GM18511 (cell line): Measurements from ENCODE around the gene ZSCAN16.
A peak's percentile ranks its signal among the peaks of the same experiment; 100 is the strongest.

Experiments used
- ATAC-seq: cut with Tn5 transposase; IDR thresholded peaks from one replicate; pipeline ENCODE4 v1.9.1; 2021; ENCODE audit warnings: mild to moderate bottlenecking, moderate library complexity; ENCODE audit not compliant: unreplicated experiment

Gene ZSCAN16

DNA sequence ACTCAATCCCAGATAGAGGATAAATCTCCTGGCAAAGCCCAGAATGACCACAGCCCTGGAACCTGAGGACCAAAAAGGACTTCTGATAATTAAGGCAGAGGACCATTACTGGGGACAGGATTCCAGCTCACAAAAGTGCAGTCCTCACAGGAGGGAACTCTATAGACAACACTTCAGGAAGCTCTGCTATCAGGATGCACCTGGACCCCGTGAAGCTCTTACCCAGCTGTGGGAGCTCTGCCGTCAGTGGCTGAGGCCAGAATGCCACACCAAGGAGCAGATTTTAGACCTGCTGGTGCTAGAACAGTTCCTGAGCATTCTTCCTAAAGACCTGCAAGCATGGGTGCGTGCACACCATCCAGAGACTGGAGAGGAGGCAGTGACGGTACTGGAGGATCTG is 992 bp downstream of the ZSCAN16 start:
- no peak for ATAC-seq

DNA sequence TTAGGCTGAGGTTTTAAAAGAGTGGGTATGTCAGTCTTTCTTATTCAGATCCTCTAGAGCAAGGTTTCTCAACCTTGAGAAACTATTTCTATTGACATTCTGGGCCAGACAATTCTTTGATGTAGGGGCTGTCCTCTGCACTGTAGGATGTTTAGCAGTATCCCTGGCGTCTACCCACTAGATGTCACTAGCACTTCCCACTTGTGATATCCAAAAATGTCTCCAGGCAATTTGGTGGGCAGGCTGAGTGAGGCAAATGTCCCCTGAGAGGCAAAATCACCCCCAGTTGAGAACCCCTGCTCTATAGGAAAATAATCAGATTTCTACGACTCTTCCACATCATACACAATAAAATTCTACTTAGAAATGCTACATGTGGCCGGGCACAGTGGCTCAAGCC is 9.6 kb downstream of the ZSCAN16 start:
- ATAC-seq, result no peak

DNA sequence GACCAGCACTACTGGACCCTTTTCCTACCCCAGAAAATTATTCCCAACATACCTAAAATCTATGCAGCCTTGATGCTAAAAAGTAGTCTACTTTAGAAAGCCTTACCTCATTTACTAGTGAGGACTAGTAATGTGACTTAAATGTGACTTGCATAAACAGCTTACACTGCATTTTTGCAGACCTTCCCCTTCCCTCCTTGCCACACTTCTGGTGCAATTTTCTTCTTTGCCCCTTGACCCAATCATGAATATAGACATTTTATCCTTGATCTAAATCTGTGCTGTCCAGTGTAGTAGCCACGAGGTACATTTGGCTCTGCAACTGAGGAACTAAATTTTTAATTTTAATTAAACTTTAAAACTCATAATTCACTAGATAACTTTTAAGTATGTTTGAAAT is 10.3 kb downstream of the ZSCAN16 start:
- no peak for ATAC-seq

DNA sequence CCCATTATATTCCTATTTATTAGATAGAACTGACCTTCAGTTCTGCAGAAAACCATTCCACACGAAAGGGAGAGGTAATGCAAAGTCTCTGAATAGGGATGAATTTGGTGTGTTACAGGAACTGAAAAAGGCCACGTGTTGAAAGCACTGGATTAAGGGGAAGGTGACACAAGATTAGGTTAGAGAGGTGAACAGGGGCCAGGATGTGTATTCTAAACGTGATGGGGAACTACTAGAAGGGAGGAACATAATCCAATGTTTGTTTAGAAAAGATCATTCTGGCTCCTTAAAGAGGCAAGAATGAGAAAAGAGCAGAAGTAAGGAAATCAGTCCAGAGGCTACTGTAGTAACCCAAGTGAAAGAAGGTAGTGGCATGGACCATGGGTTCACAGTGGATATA is 11.0 kb downstream of the ZSCAN16 start:
- no peak for ATAC-seq

DNA sequence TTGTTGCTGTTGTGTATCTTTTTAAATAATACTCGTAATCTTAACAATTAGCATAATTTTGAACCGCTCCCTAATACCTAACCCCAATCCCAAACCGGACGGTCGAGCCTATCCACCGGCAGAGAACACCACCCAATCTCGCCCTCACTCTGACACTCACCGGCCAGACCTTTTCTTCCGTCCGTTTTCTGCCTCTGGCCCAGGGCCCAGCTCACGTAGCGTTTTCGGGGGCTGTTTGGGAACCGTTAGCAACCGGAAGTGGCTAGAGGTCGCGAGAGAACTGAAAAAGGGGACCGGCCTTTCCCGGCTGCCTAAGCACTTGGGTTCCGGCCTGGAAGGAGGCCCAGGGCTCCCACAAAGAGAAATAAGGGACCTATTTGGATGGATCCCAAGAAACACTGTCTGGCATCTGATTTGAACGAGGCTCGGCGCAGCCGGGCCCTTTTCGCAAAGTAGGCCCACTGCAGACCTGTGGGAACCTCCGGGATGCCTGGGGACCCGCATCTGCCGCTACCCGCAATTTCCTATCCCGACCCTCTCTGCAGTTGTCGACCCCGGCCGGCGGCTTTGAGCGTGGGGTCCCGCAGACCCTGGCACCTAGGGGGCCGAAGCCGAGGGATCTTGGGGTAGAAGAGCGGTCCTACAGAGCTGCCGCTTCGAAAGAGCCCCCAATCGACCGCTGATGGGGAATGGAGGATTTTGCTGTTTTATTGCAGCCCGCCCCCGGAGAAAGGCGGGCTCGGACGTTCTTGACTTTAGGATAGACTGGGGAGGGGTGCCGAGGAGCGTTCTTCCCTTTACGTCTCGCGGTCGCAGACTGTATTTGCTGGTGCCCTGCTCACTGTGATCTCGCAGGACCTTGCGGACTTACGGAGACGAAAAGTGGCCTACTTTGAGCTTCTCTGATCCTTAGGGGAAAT is 12.4 kb downstream of the ZSCAN16 start:
- peak; percentile 70 for ATAC-seq

DNA sequence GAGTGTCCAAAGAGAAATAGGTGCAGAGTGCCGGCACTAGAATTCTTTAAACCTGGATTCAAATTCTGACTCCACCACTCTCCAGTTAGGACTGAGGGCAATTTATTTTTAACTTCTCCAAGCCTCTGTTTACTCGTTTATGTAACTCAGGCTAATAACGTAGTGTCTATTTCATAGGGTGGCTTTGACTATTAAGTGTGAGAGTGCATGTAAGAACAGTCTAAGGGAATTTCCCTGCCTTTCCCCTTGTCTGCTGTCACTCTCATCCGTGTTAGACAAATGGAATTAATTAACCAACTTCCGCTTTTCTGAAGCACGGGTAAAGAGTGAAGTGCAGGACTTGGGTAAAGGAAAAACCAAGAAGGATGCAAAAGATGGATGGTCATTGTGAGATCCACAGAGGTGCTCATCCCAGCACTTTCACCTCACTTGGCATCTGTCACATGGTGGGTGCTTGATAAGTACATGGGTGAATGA is 13.1 kb downstream of the ZSCAN16 start:
- ATAC-seq, result peak; percentile 39

DNA sequence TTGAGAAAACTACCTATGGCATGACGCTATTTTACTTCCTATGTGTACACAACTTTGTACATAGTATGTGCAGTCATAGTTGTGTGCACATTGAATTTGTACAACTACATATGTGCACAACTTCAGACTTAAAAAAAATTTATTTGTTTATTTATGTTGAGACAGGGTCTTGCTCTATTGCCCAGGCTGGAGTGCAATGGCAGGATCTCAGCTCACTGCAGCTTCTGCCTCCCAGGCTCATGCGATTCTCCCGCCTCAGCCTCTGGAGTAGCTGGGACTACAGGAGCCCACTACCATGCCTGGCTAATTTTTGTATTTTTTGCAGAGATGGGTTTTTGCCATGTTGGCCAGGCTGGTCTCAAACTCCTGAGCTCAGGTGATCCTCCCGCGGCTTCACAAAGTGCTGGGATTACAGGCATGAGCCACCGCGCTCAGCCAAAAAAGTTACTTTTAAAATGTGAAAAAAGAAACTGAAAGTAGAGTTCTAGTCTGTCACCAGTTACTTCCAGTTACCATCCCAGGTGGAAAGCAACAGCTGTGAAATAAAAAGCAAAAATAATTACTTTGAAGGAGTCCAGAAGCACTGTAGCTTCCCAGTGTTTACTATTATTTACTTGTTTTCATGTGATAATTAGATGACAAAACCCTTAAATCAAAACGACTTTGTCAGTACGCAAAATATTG is 15.6 kb downstream of the ZSCAN16 start:
- no peak for ATAC-seq

DNA sequence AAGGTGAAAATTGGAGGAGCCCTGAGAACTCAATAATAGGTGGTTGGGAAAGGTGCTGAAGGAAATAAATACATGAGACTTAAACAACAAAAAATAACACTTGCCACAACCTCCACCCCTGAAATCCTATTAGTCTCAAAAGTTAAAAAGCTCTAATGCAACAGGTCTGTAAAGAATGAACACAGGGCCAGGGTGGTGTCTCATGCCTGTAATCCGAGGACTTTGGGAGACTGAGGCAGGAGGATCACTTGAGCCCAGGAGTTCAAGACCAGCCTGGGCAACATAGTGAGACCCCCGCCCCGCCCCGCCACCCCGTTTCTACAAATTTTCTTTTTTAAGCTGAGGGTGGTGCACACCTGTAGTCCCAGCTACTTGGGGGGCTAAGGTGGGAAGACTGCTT is 16.2 kb downstream of the ZSCAN16 start:
- no peak for ATAC-seq

DNA sequence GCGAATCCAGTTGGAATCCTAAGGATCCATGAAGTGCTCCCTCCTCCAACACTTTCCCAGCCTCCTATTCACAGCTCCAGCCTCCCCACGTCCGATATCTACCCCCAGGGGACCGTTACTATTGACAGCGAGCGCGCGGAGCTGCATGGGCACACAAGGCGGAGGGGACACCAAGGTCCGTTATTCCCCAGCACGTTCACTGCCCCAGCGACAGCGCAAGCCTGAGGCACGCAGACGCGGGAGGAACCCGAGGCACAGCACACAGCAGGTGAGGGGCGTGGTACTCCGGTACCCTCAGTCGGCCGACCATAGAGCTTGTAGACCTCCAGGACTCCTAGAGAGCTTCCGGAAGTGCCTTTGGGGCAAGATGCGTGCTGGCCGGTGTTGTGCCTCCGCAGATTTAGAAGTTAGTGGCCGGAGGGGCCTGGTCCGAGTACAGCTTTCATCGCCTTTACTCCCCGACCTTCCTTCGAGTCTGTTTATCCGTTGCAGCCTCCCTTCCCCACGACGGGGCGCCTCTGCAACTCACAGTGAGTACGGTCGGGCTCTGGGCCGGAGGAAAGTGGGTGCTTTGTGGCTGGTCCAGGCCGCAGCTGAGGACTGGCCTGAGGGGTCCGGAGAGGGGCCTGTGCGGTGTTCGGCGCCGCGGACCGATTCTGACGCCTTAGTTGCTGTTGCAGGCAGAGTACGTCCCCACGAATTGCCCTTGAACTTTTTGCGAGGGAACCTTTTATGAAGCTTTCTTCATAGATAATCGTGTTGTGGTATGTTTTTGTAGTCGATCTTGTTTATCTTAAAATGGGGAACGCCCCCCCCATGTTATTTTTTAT is 17.3 kb downstream of the ZSCAN16 start, which contains the start of gene ZKSCAN8:
Gene ZKSCAN8, plus strand, starts transcription at position 384 of the 830 bp plus-strand sequence. CDS start 6,525 bp downstream, outside the sequence.
- ATAC-seq, result peak; percentile 86

DNA sequence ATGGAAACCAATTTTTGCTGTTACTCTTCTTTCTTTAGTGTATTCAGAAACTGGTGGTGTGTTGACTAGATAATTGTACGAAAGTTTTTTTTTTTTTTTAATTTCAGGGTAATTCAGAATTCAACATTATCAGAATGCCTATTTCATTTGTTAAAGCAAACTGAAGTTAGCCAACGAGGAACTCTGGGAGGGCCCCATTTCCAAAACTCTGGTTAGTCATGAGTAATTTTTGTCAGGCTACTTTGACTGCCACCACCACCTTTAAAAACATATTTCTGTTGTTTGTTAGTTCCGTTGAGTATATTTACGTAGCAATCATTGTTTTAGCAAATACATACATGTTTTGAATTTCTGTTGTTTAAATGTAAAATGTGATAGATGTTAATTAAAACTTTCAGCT is 18.0 kb downstream of the ZSCAN16 start:
- no peak for ATAC-seq

DNA sequence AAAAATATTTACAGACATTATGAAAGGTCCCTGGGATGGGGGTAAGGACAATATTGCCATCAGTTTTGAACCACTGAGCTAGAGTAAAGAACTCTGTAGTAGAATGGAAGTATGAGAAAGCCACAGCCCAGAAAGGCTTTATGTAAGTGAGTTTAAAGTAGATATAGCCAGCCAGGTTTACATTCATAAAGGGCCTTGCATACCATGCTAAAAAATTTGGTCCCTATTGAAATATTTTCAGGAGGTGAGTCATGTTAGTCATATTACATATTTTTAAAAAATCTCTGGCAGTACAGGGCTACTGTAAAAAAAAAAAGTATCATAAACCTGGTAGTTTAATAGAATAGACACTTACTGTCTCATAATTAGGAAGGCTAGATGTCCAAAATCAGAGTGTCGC is 20.8 kb downstream of the ZSCAN16 start:
- no peak for ATAC-seq

DNA sequence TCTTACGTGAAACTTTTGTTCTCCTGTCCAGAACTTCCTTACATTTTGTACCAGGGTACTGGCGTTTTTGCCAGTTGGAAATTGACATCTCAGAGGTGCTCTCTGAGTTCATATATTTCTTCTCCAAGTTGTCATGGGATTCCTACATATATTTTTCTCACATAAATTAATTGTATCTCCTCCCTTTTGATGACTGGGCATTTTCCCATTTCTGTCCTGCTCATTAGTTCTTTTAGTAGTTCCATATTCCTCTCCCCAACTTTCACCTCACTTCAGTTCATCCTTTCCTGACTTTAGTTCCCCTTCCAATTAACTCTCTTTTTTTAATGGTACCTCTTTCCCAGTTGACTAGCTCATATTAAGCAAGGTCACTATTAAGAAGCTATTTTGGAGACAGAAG is 28.1 kb downstream of the ZSCAN16 start:
- no peak for ATAC-seq

DNA sequence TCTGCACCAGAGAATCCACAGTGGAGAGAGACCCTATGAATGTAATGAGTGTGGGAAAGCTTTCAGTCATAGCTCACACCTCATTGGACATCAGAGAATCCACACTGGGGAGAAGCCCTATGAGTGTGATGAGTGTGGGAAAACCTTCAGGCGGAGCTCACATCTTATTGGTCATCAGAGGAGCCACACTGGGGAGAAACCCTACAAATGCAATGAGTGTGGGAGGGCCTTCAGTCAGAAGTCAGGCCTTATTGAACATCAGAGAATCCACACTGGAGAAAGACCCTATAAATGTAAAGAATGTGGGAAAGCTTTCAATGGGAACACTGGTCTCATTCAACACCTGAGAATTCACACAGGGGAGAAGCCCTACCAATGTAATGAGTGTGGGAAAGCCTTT is 29.1 kb downstream of the ZSCAN16 start:
- no peak for ATAC-seq

DNA sequence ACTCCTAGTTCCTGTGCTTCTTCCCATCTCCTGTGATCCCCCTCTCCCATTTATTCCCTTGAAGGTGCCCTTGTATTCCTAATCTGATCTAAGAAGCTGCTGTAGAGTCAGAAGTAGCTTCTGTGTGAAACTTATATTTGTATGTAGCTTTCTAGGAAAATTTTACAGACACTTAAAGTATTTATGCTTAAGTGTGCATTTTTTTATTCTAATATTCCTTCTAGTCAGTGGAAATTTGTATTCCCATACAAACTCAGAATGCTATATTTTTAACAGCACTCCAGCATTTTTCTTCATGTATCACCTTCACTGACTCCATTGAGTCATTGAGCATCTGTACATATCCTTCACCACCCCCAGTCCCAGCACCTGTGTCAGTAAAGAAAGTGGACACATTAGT is 29.9 kb downstream of the ZSCAN16 start:
- ATAC-seq, result no peak

DNA sequence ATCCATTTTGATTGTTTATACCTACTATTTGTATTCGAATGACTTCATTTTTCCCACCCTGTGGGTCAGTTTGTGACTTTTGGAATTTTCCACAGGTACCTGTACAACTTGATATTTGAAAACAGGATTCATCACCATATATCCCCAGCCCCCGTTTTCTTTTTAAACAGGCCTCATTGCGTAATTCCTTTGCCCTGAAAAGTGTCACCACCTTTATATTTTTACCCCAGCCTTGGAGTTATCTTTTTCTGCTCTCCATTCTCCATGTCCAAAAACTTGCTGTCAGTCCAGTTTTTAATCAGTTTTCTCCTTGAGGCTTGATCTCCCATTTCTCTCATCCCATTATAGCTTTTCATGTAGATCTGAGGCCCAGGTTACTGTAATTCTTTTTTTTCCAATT is 33.9 kb downstream of the ZSCAN16 start:
- no peak for ATAC-seq

DNA sequence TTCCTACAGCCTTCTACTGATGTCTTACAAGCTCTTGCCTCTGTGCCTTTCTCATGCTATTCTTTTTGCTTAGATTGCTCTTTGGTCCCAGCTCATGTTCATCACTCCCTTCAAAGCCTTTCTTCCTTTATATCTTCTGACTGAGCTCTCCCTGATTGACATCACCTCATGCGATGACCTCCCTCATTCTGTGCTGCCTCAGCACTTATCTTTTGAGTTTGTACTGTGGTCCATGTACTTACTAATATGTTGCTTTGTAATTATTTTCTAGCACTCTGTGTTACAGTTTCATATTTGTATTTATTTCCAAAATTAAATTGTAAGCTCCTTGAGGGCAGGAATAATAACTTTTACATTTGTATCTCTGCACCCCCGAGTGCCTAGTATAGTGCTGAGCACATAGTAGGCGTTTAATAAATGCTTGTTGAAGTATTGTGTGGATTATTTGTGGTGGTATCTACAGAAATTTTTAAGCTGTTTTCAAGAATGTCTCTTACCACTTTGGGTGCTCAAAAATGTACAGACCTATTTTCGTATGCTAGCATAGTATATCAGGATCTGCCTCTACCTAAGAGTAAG is 34.7 kb downstream of the ZSCAN16 start:
- ATAC-seq, result no peak

DNA sequence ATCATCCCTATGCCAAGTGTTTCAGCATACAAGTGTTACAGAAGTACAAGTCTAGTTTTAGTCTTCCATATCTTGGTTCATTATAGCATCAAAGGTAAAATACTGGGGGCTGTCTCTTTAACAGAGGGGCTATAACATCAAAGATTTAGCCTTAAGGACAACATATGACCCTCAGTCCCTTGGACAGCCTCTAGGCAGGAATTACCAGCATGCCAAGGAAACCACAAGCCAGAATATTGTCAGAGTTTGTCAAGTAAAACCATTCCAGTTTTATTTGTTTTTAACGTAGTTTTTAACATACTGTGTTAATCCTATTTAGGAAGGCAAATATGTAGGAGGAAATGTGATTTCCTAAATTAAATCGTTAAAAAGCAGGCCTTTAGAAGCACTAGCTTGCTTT is 35.8 kb downstream of the ZSCAN16 start:
- ATAC-seq, result no peak

DNA sequence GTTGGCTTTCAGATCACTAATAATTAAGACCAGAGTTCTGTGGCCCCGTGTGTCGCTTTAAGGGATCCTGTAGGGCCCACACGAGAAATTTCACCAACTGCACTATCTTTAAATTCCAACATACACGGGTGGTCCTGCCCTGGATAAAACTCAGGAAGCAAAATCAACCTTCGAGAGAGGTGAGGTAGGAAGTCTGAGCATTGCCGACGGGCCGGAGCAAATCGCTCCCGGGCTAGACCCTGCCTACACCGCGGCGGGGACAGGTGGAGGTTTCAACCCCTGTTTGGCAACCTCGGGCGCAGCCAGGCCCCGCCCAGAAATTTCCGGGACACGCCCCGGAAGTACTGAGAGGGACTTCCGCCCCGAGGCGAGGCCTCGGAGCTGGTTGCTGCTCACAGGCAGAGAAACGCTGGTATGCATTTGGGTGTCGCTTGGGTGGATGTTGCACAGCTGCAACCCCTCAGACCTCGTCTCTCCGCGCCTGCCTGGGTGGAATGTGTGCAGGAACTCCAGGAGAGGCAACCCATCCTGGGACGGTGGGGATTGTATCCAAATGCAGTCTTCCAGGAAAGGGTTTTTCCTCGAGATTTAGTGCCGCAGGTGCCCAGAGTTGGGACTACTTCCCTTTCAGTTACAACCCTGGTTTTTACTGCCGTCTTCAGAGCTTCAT is 37.1 kb downstream of the ZSCAN16 start:
- peak; percentile 99 for ATAC-seq

DNA sequence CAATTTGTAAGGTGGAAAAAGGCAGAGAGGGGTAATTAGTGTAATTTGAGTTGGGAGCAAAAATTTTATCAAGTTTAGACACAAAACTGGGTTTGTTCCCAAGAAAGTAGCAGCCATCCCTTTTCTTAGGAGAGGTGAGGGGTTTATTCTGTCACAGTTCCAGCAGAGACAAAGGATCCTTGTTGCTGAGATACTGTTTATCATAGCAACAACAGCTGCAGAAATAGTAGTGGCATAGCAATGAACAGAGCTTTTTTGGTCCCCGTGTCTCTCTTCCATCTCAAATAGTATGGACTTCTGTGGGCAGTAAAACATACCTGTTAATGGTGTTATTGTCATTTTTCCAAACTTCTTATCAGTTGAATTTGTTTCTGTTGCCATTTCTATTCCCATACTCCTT is 41.2 kb downstream of the ZSCAN16 start:
- ATAC-seq, result no peak

DNA sequence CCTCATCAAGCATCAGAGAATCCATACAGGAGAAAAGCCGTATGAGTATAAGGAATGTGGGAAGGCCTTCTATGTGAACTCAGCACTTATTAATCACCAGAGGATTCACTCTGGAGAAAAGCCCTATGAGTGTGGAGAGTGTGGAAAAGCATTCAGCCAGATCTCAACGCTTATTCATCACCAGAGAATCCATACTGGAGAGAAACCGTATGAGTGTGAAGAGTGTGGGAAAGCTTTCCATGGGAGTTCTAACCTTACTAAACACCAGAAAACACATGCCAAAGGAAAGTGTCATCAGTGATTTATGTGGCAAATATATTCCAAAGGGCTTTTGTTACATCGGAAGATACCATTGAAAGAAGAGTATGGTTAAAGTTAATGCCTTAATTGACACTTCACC is 42.7 kb downstream of the ZSCAN16 start:
- ATAC-seq, result no peak
